OCI-LY1 (cell line): ENCODE measurements around the gene SLC39A11.

ENCODE experiments used
- H2AFZ ChIP-seq: fragments of 200-600 bp; sonication (generic), shearing (Covaris generic); 2 replicates; pipeline ENCODE4 v1.6.0; 2014; ENCODE audit warnings: antibody characterized with exemption, mild to moderate bottlenecking, low read length
- H3F3A ChIP-seq: fragments of 200-600 bp; sonication (generic), shearing (Covaris generic); 2 replicates; pipeline ENCODE4 v1.6.0; 2014; ENCODE audit warnings: mild to moderate bottlenecking, antibody characterized with exemption, low read length, moderate library complexity; ENCODE audit not compliant: insufficient read depth
- H3K27ac ChIP-seq: fragments of 200-600 bp; sonication (generic); 2 replicates; pipeline ENCODE4 v1.5.1; 2014; ENCODE audit warnings: low read length, mixed run types, mild to moderate bottlenecking, low read depth; ENCODE audit not compliant: poor library complexity, severe bottlenecking
- H3K27me3 ChIP-seq: fragments of 200-600 bp; sonication (generic); 2 replicates; pipeline ENCODE4 v1.6.0; 2014; ENCODE audit warnings: antibody characterized with exemption, mild to moderate bottlenecking, low read length, moderate library complexity; ENCODE audit not compliant: insufficient read depth
- H3K36me3 ChIP-seq: fragments of 200-600 bp; sonication (generic); 2 replicates; pipeline ENCODE4 v1.6.1; 2014; ENCODE audit warnings: mild to moderate bottlenecking, antibody characterized with exemption, low read length, moderate library complexity, mixed read lengths; ENCODE audit not compliant: insufficient read depth
- H3K4me1 ChIP-seq: fragments of 200-600 bp; sonication (generic); 2 replicates; pipeline ENCODE4 v1.5.1; 2014; ENCODE audit warnings: mild to moderate bottlenecking, low read length, moderate library complexity; ENCODE audit not compliant: insufficient read depth, severe bottlenecking
- H3K4me2 ChIP-seq: fragments of 200-600 bp; sonication (generic), shearing (Covaris generic); 2 replicates; pipeline ENCODE4 v1.6.1; 2014; ENCODE audit warnings: low read length
- H3K4me3 ChIP-seq: fragments of 200-600 bp; sonication (generic); 2 replicates; pipeline ENCODE4 v1.5.1; 2014; ENCODE audit warnings: low read length, low read depth, mild to moderate bottlenecking, mixed read lengths; ENCODE audit not compliant: poor library complexity, severe bottlenecking
- H3K79me2 ChIP-seq: fragments of 200-600 bp; shearing (Covaris generic); 2 replicates; pipeline ENCODE4 v1.6.1; 2016; ENCODE audit warnings: mixed run types, low read length, mixed read lengths; ENCODE audit not compliant: insufficient read depth
- H3K9ac ChIP-seq: fragments of 200-600 bp; sonication (generic), shearing (Covaris generic); 2 replicates; pipeline ENCODE4 v1.6.1; 2014; ENCODE audit warnings: mild to moderate bottlenecking, low read length, mixed read lengths
- H3K9me2 ChIP-seq: fragments of 200-600 bp; sonication (generic), shearing (Covaris generic); 2 replicates; pipeline ENCODE4 v1.6.1; 2014; ENCODE audit warnings: low read depth, mild to moderate bottlenecking, low read length, mixed read lengths
- H3K9me3 ChIP-seq: fragments of 200-600 bp; shearing (Covaris generic); 2 replicates; pipeline ENCODE4 v1.6.1; 2014; ENCODE audit warnings: low read length, mixed read lengths
- H4K20me1 ChIP-seq: fragments of 200-600 bp; sonication (generic), shearing (Covaris generic); 2 replicates; pipeline ENCODE4 v1.6.0; 2016; ENCODE audit warnings: mild to moderate bottlenecking, low read length; ENCODE audit not compliant: insufficient read depth
- EZH2 ChIP-seq: fragments of 200-600 bp; sonication (generic), shearing (Covaris generic); IDR thresholded peaks from 2 replicates; pipeline ENCODE4 v1.8.0; 2017; ENCODE audit warnings: borderline replicate concordance, mixed run types, mild to moderate bottlenecking, antibody characterized with exemption, low read length, moderate library complexity, mixed read lengths
- TF ChIP-seq, protein P1 (sequence below): fragments of 200-600 bp; sonication (generic), shearing (Covaris generic); IDR thresholded peaks from 2 replicates; pipeline ENCODE4 v1.5.1; 2017; ENCODE audit warnings: mild to moderate bottlenecking, antibody characterized with exemption, low read length, moderate library complexity, mixed read lengths

Gene SLC39A11

GRCh38 chr17:72952641-72953315 is 139.7 kb downstream of the SLC39A11 start:
- no peaks in the 10 kb centered on the region for H4K20me1 ChIP-seq
- no peak overlapping the region for H3K9ac ChIP-seq
- H3K79me2 ChIP-seq = no peaks in the 10 kb centered on the region
- no peaks in the 10 kb centered on the region for H3K27me3 ChIP-seq
- H3K4me2 ChIP-seq = no peak overlapping the region
- TF ChIP-seq, protein P1, sequence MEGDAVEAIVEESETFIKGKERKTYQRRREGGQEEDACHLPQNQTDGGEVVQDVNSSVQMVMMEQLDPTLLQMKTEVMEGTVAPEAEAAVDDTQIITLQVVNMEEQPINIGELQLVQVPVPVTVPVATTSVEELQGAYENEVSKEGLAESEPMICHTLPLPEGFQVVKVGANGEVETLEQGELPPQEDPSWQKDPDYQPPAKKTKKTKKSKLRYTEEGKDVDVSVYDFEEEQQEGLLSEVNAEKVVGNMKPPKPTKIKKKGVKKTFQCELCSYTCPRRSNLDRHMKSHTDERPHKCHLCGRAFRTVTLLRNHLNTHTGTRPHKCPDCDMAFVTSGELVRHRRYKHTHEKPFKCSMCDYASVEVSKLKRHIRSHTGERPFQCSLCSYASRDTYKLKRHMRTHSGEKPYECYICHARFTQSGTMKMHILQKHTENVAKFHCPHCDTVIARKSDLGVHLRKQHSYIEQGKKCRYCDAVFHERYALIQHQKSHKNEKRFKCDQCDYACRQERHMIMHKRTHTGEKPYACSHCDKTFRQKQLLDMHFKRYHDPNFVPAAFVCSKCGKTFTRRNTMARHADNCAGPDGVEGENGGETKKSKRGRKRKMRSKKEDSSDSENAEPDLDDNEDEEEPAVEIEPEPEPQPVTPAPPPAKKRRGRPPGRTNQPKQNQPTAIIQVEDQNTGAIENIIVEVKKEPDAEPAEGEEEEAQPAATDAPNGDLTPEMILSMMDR = no peak
- TF ChIP-seq EZH2 = no peak
- no peaks in the 10 kb centered on the region for H3K9me3 ChIP-seq
- H3F3A ChIP-seq = no peaks in the 10 kb centered on the region
- no peak overlapping the region for H3K4me3 ChIP-seq
- no peak overlapping the region for H2AFZ ChIP-seq
- no peaks in the 10 kb centered on the region for H3K4me1 ChIP-seq
- no peaks in the 10 kb centered on the region for H3K9me2 ChIP-seq
- H3K27ac ChIP-seq = no peak overlapping the region
- H3K36me3 ChIP-seq = no peaks in the 10 kb centered on the region

GRCh38 chr17:72952220-72952619 is 140.3 kb downstream of the SLC39A11 start:
- H3K27me3 ChIP-seq = no peaks in the 10 kb centered on the region
- no peaks in the 10 kb centered on the region for H3F3A ChIP-seq
- H3K4me1 ChIP-seq = no peaks in the 10 kb centered on the region
- H3K27ac ChIP-seq = no peak overlapping the region
- no peak overlapping the region for H3K9ac ChIP-seq
- no peaks in the 10 kb centered on the region for H3K9me3 ChIP-seq
- TF ChIP-seq EZH2 = no peak
- TF ChIP-seq, protein P1 = no peak
- no peaks in the 10 kb centered on the region for H3K36me3 ChIP-seq
- no peaks in the 10 kb centered on the region for H4K20me1 ChIP-seq
- no peak overlapping the region for H2AFZ ChIP-seq
- no peaks in the 10 kb centered on the region for H3K9me2 ChIP-seq
- no peaks in the 10 kb centered on the region for H3K79me2 ChIP-seq
- no peak overlapping the region for H3K4me2 ChIP-seq
- no peak overlapping the region for H3K4me3 ChIP-seq

- TF ChIP-seq, protein P1 = no peak
- no peak for TF ChIP-seq EZH2
- Histone ChIP-seq H3K36me3 (no peaks in the 10 kb centered on the region), H3K4me3 (no peak overlapping the region), H3K27me3 (no peaks in the 10 kb centered on the region), H3K79me2 (no peaks in the 10 kb centered on the region), H4K20me1 (no peaks in the 10 kb centered on the region), H3K9me3 (no peaks in the 10 kb centered on the region), H3K4me1 (no peaks in the 10 kb centered on the region), H2AFZ (no peak overlapping the region), H3F3A (no peaks in the 10 kb centered on the region), H3K9me2 (no peaks in the 10 kb centered on the region), H3K27ac (no peak overlapping the region), H3K9ac (no peak overlapping the region), H3K4me2 (no peak overlapping the region)
Measured at GRCh38 chr17:72950242-72950931, 142.1 kb downstream of the SLC39A11 start.
